ENCODE data around the gene S100A16.
"Not testable (repeated sequence)": the region's sequence is repeated elsewhere in the genome, so short reads cannot be mapped to it uniquely, and the experiment has no call there.

S100A16 gene

DNA sequence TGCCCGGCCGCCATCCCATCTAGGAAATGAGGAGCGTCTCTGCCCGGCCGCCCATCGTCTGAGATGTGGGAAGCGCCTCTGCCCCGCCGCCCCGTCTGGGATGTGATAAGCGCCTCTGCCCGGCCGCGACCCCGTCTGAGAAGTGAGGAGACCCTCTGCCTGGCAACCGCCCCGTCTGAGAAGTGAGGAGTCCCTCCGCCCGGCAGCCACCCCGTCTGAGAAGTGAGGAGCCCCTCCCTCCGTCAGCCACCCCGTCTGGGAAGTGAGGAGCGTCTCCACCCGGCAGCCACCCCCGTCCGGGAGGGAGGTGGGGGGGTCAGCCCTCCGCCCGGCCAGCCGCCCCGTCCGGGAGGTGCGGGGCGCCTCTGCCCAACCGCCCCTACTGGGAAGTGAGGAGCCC, 30.1 kb downstream of the S100A16 start:
- not testable (repeated sequence) for DNase-seq

DNA sequence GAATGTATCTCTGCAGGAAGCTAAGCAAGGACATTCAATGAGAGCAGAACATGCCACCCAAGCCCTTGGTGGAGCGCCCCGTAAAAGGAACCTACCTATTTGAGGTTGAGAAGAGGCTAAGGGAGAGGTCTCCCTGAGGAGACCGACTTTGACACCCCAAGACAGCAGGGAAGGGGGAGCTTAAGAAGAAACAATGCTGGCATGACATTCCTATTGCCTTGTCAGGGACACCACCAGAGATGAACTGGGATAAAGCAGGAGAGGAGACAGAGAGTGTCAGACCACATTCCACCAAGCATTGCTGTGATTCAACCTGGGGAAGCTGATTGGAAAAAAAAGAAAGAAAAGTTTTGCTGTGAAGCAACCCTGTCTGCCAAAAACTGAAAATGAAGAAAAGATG, 34.0 kb downstream of the S100A16 start:
- no peak for DNase-seq

DNA sequence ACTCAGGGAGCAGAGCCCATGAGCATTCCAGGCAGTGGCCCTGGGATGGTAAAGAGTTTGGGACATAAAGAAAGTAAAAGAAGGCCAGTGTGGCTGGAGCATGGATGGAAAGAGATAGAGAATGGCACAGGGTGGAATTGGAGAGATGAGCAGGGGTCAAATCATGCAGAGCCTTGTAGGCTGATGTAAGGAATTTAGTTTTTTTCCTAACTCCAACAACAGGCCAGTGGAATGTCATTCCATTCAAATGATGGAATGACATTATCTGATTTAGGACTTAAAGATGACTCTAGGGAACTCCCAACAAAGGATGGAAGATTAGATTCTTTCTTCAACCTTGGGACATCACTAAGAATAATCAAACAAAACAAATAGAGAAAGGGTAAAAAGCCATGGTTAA, 34.4 kb downstream of the S100A16 start:
- DNase-seq = no peak

DNA sequence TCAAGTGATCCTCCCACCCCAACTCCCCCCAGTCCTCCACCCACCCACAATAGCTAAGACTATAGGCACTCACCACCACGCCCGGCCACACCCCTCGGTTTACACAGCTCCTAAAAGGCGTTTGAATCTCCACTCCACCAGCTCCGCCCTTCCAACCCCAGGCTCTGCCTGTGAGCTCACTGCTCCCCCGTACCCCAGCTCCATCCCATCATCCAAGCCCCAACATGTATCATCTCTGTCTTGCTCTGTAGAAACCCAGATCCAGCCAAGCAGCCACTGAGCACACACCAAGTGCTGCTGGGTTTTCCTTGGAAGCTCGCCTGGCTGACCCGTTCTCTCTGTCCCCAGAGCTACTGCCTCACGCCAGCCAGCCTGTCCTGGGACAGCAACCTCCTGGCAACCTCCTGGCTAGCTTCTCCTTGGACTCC, 35.3 kb downstream of the S100A16 start:
- DNase-seq = no peak

DNA sequence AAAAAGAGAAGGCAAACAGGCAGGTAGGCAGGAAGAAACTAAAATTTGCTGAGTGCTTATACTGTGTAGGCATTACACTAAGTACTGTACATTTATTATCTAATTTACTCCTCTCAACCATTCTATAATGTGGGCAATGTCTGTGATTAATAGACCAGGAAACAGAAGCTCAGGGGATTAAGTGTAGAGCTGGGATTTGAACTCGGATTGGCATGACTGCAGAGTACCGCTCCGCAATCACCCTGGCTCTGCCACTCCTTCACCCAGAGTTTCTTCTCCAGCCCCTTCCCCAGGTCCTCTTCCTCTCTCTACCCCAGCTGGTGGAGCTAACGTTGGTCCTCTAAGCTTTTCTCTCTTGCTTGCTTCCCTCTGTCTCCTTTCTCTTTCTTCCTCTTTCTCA, 35.8 kb downstream of the S100A16 start:
- no peak for DNase-seq

DNA sequence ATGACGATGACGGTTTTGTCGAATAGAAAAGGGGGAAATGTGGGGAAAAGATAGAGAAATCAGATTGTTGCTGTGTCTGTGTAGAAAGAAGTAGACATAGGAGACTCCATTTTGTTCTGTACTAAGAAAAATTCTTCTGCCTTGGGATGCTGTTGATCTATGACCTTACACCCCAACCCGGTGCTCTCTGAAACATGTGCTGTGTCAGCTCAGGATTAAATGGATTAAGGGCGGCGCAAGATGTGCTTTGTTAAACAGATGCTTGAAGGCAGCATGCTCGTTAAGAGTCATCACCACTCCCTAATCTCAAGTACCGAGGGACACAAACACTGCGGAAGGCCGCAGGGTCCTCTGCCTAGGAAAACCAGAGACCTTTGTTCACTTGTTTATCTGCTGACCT, 37.4 kb downstream of the S100A16 start:
- DNase-seq = not testable (repeated sequence)

DNA sequence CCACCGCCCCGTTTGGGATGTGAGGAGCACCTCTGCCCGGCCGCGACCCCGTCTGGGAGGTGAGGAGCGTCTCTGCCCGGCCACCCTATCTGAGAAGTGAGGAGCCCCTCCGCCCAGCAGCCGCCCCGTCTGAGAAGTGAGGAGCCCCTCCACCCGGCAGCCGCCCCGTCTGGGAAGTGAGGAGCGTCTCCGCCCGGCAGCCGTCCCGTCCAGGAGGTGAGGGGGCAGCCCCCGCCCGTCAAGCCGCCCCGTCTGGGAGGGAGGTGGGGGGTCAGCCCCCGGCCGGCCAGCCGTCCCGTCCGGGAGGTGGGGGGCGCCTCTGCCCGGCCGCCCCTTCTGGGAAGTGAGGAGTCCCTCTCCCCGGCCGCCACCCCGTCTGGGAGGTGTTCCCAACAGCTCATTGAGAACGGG, 37.9 kb downstream of the S100A16 start:
- not testable (repeated sequence) for DNase-seq

DNA sequence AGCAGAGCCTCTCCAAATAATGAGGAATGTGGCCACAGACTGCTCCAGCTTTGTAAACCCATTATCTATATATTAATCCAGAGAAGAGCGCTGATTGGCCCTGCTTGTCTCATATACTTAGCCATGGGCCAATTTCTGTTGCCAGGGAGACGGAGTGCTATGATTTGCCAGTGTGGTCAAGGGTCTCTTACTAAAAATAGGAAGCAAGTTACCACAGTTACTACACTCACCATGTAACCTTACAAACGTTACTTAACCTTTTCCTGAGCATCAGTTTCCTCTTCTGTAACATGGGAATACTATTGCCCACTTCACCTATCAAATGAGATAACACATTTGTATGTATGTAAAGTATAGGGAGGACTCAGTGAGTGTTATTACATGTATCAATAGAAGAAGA, 39.6 kb downstream of the S100A16 start:
- DNase-seq = no peak

DNA sequence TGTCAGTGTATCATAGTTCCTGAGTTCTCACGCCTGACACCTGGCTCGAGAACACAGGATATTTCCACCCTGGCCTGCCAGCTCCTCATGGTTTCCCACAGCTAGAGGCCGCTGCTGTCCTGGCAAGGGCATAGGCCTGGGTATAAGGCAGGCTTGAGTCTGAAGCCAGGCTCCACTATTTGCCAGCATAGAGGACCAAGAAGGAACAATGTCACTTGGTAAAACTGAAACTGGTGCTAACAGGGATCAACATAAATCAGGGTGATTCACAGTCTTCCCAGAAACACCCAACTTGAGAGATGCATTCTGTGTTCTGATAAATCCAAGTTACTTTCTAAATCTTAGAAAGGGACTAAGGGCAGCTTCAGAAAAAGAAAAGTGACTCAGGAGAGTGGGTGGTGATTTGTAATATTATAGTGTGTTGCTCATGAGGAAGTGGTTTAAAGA, 40.3 kb downstream of the S100A16 start:
- peak; percentile 72 for DNase-seq

DNA sequence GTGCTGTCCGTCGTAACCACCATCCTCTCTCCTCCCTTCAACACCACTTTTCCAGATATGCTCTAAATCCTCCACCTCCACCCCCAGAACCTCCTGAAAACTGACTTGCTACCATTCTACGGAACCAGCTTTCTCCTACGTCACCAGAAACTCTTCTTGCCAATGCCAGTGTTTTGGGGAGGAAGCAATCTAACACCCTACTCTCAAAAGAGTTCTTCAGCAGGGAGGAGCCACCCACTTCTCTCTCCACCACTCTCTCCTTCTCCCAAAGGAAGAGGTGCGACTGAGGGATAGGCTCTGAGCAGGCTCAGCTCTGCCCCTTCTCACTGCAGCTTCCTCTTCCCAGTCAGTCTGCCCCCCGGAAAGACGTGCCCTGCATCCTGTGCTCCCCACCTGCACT, 41.2 kb downstream of the S100A16 start:
- no peak for DNase-seq

DNA sequence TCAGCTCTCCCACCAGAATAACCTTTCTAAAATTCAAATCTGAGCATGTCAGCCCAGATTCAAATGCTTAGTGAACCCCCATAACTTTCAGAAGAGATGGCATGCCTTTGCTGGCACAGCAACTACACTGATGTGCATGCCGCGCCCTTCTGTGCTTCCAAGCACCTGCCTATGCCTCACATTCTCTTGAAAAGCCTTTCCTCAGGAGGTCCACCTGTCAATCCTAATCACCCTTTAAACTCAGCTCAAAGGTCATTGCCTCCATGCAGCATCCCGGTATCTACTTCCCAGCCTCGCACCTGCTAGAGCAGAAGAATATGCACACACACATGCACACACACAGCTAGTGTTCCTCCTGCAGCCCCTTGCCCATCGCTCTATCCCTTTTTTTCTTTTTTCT, 42.1 kb downstream of the S100A16 start:
- no peak for DNase-seq

DNA sequence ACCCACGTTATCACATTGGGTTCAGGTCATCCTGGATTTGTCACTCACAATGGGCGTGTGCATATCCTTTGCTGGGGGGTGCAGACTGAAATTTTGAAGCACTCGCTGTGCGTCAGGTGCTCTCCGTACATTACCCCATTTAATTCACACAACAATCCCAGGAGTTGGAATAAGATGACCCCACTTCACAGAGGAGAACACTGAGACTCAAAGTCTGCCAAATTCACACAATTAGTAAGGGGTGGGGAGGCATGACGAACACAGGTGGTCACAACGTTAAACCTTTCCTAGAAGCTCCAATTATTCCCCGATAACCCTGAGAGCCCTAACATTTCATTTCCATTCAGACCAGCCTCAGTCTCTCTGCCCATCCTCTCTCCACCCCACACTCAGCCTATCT, 43.5 kb downstream of the S100A16 start:
- DNase-seq = no peak

DNA sequence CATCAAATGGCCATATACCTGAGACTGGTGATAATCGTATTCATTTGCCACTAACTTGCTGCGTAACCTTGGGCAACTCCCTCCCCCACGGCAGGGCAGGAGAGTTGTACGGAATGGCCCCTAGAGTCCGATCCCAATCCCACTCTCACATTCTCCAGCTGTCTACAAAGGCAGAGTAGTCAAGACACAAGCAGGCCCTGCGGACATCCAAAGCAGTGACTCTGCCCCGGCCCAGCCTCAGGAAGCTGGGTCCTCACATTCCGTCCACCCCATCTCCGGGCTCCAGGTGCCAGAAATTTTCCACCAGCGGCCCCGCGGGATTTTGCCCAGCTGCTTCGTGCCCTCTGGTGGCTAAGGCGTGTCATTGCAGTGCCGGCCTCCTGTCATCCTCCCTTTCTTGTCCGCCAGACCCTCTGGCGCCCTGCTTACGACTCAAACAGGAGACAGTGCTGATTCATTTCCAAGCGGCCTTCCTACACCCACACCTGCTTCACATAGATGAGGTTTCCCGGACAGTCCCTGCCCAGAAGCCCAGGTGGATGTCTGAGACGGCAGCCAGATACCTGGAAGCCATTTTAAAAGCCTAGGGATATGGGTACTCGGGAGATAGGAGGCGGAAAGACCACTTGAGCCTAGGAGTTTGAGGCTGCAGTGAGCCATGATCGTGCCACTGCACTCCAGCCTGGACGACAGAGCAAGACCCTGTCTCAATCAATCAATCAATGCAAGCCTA, 44.4 kb downstream of the S100A16 start:
- DNase-seq = peak; percentile 85

DNA sequence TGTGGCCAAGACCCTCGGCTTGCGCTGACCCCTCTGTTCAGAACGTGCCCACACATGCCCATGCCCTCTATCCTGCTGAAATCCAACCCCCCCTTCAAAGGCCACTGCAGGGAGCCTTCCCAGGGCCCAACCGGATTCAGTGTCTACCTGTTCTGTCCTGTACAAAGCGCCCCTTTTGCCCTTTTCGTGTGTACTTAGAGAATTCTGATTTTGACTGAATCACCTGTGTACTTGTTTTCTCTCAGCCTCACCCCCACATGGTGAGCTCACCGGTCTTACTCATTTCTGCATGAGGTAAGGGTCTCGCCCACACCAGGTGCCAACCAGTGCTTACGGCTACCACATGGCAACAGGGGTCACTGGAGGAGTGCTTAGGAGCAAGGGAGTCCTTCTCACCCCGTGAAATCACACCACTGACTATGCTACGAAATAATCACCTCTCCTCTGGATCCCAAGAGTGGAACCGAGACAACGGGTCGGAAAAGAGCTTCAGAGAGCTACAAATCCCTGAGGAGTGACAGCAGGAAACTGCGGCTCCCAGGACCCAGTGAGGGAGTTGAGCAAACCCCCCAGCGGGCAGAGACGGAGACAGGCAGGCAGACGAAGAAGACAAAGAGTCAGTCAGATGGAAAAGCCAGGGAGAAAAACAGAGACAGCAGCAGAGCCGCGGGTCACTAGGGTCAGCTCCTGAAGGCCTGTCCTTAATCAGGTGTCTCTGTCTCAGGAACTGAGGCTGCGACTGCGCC, 45.1 kb downstream of the S100A16 start:
- DNase-seq = no peak

DNA sequence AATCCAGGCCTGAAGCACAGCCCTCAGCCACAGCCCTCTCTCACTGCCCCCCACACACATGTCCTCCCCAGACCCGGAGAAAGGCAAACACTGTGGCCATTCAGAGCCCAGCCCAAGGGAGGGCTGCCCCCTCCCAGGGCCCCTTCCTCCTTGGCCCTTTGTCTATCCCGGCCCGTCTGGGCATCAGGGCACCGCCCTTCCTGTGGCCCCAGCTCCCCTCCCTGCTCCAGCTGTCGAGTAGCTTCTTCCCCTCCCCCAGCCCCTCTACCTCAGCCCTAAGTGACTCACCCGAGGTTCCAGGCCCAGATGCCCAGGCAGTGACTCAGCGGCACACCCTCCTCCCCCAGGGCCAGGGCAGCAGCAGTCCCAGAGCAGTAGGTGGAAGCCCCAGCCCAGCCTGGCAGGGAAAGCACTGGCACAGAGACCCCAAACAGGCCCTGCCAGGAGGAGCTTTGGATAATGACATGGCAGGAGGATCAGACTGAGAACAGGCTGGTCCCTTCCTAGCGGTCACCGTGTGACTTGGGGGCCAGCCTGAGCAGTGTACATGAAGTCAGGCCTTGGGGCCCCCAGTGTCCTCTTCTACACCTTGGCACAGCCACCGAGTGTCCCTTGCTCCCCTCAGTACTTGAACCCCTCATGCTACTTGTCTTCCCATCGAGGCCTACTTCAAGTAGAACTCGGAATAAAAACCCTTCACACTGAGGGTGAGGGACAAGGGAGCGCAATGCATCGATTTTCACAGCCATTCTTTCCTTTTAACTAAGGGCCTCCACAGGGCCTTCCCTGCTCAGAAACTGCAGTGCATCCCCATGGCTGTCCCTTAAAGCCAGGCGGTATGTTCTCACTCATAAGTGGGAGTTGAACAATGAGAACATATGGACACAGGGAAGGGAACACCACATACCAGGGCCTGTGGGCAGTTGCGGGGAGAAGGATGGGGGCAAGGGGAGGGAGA, 46.2 kb downstream of the S100A16 start:
- peak; percentile 52 for DNase-seq

DNA sequence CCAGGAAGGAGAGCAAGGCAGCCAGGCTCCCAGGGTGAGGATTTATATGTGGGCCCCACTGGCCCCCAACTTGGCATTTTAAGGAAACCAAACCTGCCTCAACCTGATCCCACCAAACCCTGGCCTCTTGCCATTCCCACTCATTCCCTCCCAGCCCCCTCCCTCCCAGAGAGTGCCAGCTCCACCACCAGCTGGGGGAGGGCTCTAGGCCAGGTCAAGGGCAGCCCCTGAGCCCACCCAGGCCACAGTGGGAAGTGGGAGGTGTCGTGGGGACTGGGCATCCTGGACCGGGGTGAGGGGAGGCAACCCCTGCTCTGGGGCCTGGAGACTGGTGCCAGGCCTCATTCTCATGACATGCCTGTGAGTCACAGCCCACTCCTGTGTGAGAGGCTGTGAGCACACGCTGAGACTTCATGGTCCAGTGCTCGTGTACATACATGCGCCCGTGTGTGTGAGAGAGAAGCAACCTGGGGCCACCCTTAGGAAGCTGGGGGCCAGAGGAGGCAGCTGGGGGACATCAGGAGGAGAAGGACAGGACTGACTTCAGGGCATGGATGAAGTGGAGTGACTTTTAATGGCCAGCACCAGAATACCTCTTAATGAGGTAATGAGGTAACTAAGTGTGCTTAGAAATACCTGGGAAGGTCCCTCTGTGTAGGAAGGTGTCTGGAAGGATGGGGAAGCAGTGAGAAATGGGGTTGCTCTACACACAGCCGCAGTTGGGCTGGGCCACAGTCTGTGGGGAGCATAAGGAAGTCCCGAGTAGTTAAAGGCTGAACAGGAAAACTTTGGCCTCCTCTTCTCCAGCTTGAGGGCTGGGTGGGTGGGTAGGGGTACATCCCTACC, 47.2 kb downstream of the S100A16 start, which contains the start of gene S100A2:
Gene S100A2, minus strand, starts transcription at position 316 of the 846 bp plus-strand sequence. CDS start 1,967 bp downstream, outside the sequence.
- no peak for DNase-seq

DNA sequence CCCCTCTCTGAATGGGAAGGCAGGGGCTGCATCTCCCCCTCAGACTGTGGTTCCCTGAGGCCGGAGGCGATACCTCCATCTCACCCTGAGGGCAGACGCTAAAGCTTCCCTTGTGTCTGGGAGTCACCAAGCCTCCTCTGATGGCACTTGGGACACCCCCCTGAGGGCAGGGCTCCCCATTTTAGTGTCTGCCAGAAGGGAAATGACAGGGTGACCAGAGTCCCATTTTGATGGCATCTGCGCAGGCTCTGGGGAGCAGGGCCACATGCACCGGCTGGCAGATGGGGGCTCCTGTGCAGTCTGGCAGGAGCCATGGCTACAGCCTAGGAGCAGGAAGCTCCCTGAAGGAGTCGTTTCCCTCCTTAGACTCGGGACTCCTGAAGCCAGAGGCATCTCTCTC, 48.9 kb downstream of the S100A16 start:
- no peak for DNase-seq

DNA sequence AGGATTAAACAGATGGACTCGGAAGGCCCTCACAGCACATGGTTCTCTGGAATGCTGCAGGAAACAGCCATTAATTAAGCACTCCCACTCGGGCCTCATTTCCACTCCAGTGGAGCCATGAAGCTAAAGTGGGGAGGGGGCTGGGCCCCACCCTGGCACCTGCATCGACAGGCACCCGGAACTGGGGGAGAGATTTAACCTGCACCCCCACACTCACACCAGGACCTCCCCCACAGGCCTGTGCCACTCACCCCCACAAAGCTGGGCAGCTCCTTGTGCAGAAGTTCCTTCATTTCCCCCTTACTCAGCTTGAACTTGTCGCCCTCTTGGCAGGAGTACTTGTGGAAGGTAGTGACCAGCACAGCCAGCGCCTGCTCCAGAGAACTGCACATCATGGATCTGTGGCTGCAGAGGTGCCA, 49.4 kb downstream of the S100A16 start:
- DNase-seq = no peak

DNA sequence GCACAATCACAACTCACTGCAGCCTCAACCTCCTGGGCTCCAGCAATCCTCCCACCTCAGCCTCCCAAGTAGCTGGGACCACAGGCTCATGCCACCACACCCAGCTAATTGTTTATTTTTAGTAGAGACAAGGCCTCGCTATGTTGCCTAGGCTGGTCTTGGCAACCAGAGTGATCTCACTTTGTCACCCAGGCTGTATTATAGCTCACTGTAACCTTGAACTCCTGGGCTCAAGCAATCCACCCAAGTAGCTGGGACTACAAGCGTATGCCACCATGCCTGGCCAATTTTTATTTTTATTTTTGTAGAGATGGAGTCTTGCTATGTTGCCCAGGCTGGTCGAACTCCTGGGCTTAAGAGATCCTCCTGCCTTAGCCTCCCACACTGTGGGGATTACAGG, 50.9 kb downstream of the S100A16 start:
- not testable (repeated sequence) for DNase-seq

DNA sequence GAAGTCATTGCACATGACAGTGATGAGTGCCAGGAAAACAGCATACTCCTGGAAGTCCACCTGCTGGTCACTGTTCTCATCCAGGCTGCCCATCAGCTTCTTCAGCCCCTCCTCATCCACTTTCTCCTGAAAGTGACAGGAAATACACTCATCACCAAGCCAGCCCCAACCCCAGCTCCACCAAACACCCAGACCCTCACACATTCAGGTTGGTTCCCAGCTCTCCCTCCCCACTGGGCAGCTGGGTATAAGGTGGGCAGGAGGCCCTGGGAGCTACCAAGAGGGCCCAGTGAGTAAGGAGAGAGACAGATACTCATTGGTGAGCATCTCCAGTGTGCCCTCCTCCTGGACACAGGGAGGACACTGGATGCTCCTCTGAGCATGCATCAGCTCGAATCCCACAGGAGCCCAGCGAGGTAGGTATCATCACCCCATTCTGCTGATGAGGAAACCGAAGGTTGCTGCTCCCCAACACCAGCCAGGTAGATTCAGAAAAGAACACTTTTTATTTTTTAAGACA, 51.4 kb downstream of the S100A16 start:
- no peak for DNase-seq

DNA sequence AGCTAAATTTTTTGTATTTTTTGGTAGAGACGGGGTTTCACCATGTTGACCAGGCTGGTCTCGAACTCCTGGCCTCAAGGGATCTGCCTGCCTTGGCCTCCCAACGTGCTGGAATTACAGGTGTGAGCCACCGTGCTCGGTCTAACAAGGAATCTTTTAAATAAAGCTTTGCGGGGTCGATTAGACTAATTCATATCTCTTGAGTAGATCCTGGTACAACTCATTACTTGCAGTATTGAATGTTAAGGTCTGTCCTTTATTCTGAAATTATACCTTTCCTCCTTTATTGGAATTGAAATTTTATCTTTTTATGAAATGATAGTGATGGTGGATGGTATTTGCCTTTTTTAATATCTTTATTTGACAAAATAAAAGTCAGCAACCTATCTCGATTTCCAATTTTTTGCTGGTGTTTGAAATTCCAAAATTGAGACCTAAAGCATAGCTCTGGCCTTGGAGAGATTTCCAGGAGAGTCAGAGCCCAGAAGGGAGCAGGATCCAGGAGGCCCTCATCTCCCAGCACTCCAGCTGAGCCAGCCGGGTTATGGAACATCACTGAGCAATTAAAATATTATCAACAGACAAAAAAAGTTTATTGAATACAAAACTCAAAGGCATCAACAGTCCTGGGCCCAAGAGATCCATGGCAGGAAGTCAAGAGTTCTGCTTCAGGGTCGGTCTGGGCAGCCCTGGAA, 52.0 kb downstream of the S100A16 start:
- no peak for DNase-seq

Measured in NCI-H1436 (cell line).